Measurements from ENCODE around the gene COL26A1.
"Not testable (repeated sequence)": the region's sequence is repeated elsewhere in the genome, so short reads cannot be mapped to it uniquely, and the experiment has no call there.

The COL26A1 gene

GRCh38 chr7:101362334-101363195 is at the start of gene COL26A1:
COL26A1 (plus strand) TSS chr7:101362875; CDS start chr7:101363033, 158 bp downstream.
- no peak for DNase-seq

DNA sequence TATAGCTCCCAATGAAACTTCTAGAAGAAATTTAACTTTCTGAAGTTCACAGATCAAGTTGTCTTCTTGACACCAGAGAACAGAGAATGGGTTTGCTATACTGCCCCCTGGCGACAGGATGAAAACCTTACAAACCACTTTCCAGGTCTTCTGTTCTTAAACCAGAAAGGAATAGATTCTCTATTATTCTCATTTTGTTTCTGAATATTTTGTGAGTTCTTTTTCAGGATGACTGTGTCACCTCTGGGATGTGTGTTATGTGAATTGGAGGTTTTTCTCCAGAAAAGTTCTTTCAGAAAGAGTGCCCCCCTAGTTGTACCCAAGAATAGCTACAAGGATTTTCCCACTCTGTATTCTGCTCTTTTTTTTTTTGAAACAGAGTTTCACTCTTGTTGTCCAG is 47.3 kb upstream of the COL26A1 start:
- peak in 1 of 2 experiments; percentile 57 for DNase-seq

DNA sequence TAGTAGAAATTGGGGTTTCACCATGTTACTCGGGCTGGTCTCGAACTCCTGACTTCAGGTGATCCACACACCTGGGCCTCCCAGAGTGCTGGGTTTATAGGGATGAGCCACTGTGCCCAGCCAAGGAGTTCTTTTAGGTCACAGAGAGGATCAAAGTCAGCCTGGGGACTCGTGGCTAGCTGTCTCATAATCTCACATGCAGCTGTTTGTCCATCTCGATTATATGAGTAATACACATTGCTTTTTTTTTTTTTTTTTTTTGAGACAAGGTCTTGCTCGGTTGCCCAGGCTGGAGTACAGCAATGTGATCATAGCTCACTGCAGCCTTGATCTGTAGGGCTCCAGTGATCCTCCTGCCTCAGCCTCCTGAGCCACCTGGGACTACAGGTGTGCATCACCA is 43.3 kb upstream of the COL26A1 start:
- DNase-seq, result no peak

DNA sequence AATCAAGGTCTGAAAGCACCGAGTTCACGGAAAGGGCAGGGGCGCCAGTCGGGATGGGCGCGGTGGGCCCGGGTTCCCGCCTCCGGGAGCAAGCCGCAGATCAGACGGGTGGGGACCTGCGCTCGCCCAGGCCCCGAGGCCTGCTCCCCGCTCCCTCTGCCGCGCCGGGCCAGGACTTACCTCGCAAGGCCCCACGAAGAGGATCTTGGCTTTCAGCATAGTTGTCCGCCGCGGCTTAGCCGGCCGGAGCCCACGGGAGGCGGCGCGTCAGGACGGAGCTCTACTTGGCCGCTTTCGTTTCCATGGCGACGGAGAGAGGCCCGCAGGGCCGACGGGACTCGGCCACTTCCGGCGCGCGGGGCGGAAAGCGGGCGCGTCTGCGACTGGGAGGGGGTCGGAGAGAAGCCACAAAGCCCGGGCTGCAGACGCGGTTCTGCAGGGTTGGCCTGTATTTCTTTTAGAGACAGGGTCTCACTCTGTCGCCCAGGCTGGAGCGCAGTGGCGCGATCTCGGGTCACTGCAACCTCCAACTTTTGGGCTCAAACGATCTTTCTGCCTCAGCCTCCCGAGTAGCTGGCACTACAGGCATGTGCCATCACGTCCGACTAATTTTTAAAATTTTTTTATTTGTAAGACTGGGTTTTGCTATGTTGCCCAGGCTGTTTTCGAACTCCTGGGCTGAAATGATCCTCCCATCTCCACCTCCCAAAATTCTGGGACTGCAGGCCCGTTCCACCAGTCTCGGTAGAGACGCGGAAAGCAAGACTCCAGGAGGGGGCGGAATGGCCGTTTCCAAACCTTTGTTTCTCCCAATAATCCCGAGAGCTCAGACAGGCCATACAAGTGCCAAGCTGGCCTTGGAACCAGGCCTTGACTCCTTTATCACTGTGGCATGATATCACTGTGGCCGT is 40.9 kb upstream of the COL26A1 start, which contains the start of gene IFT22:
Gene IFT22, minus strand, starts transcription at position 322 of the 911 bp plus-strand sequence. Its CDS starts 103 bp downstream, at position 219.
- DNase-seq, result peak; percentile 61 to 89

GRCh38 chr7:101328159-101328558 is 34.5 kb upstream of the COL26A1 start:
- DNase-seq, result no peak

- DNase-seq, result no peak
These were observed 32.6 kb upstream of the COL26A1 start for GRCh38 chr7:101330011-101330484.

DNA sequence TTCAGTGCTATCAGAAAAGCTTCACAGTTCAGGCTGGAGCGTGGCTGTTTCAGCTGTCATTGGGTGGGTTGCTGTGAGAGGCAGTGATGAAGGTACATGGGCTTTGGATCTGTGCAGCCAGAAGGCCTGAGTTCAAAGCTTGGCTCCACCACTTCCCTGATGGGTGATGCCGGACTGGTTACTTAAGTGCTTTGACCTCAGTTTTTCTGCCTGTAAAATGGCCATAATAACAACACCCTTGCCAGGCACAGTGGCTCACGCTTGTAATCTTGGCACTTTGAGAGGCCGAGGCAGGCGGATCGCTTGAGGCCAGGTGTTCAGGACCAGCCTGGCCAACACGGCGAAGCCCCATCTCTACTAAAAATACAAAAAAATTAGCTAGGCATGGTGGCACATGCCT is 30.6 kb upstream of the COL26A1 start:
- no peak for DNase-seq

DNA sequence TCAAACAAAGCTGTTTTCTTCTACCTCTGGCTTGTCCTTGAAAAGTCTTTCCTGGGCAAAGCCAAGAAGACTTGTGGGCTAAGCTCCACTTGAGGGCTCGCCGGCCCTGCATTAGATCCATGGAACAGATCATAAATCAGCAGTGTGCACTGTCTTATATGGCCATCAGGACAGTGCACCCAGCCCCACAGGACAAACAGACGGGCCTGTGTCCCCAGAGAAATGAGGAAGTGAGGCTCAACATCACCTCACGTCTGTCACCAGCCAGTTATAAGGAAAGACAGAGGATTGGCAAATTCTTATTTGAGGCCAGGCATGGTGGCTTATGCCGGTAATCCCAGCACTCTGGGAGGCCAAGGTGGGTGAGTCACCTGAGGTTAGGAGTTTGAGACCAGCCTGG is 28.8 kb upstream of the COL26A1 start:
- DNase-seq, result no peak

- DNase-seq, result no peak
These were observed 22.3 kb upstream of the COL26A1 start for GRCh38 chr7:101340379-101340778.

DNA sequence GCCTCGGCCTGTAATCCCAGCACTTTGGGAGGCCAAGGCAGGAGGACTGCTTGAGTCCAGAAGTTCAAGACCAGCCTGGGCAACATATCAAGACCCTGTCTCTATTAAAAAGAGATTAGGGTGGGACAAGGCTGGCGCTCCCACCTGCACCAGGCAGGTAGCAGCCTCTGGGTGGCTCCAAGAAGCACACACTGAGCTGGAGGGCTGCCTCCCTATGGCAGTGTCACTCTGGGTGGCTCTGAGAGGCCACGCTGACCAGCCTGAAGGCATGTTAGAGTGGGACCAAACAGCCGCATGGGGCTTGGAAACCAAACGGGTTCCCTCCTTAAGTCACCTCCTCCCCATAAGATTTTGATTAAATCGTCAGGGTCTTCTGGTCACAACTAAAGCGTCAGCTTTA is 19.8 kb upstream of the COL26A1 start:
- no peak for DNase-seq

GRCh38 chr7:101347477-101347876 is 15.2 kb upstream of the COL26A1 start:
- no peak for DNase-seq

DNA sequence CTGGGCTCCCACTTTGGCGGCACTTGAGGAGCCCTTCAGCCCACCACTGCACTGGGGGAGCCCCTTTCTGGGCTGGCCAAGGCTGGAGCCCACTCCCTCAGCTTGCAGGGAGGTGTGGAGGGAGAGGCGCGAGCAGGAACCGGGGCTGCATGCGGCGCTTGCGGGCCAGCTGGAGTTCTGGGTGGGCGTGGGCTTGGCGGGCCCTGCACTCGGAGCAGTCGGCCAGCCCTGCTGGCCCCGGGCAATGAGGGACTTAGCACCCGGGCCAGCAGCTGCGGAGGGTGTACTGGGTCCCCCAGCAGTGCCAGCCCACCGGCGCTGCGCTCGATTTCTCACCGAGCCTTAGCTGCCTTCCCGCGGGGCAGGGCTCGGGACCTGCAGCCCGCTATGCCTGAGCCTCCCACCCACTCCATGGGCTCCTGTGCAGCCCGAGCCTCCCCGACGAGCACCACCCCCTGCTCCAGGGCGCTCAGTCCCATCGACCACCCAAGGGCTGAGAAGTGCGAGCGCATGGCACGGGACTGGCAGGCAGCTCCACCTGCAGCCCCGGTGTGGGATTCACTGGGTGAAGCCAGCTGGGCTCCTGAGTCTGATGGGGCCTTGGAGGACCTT is 14.1 kb upstream of the COL26A1 start:
- not testable (repeated sequence) for DNase-seq

GRCh38 chr7:101349300-101349699 is 13.4 kb upstream of the COL26A1 start:
- DNase-seq, result not testable (repeated sequence)

GRCh38 chr7:101352920-101353308 is 9.8 kb upstream of the COL26A1 start:
- DNase-seq, result no peak

DNA sequence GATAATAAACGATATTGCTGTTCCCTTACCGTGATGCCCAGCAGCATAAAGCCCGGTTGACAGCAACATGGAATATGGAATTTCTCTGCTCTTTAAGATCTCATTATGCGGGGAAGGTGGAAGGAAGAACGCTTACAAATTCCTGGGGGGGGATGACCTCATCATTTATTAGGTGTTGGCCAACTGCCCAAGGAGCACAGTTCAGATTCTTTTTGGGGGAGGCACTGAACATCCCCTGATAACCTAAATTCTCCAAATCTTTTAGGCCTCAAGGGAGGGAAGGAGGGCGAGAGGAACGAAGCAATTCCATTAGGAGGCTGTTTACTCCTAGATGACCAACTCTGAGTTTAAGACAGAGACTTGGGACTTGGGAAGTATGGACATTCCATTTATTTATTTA is 5.2 kb upstream of the COL26A1 start:
- DNase-seq, result no peak

DNA sequence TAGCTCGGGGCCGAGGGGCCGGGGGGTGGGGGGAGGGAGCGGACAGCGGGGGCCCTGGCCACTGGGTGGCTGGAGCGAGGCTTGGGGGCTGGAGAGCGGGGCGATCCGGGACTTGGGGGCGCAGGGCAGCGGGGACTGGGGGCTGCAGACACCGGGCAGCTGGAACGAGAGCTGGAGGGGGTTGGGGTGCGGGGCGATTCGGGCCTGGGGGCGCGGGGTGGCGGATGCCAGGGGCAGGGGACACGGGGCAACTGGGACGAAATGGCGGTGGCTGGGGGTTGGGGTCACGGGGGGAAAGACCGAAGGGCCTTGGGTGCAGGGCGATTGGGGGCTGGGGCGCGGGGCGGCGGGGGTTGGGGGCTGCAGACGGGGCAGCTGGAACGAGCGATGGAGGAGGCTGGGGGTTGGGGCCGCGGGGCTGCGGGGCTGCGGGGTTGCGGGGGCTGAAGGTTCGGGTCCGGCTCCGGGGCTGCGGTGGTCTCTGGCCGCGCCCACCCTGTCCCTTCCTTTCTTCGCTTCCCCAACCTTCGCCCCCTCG is 590 bp downstream of the COL26A1 start:
- DNase-seq, result no peak

GRCh38 chr7:101363734-101364374 is 1.2 kb downstream of the COL26A1 start:
- peak in 1 of 2 experiments; percentile 28 for DNase-seq

DNA sequence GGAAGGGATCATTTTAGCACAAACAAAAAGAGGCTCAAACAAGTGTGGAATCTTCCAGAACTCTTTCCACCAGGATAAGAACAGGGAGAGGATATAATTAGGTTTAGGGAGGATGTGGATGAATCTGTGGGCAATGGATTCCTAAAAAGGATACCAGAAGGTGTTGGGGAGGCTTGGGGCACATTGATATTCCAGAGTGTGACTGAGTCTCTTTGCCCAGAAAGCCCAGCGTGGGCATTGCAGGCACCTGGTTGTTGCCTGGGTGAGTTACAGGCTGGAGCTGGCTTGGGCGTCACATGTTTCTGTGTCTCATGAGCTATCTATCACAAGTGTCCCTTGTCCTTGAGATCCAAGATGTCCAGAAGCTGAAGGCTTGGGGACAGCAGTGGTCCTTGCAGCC is 3.3 kb downstream of the COL26A1 start:
- no peak for DNase-seq

- DNase-seq, result no peak
These were observed 5.0 kb downstream of the COL26A1 start for GRCh38 chr7:101367676-101368075.

DNA sequence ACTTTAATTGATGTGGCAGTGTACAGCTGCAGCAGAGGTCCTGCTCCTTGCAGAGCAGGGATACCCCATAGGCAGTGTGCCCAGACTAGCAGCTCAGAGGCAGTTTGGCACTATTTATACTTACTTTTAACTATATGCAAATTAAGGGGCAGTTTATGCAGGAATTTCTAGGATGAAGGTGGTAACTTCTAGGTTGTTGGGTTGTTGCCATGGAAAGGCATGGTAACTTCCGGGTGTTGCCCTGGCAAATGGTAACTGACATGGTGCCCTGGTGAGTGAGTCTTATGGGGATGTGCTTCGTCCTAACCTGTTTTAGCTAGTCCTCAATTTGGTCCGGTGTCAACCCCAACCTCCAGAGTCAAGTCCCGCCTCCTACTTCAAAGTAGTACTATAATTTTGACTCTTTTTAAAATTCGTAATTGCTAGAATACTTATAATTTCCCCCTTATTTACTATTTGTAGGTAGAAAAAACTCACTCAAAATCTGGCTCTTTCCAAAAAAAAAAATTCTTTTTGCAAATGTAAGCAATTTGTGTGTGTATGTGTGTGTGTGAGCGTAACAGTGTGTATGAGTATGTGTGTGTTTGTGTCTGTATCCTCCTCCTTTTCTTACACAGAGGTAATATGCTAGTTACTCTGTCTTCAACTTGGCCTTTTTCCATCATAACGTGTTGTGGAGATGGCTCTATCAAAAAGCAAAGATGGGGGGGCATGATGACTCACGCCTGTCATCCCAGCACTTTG is 5.9 kb downstream of the COL26A1 start:
- DNase-seq, result no peak

DNA sequence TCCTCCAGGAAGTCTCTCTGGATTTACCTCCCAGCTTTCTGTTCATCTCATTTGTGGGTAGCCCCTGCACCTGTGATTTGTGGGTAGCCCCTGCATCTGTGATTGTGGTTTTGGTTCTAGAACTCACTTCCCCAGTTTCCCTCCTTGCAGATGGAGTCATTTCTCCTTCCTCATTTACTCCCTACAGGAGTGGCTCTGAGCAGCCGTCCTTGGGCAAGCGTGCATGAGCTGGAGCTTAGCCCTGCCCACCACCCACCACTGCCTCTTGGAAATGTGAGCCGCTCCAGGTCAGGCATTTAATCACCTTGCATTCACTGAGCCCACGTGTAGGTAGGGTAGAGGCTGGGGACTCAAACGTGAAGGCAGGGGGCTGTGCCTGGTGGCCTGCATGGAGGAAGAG is 8.2 kb downstream of the COL26A1 start:
- no peak for DNase-seq

All from NCI-H446 (cell line).